PC-3 (cell line): Measurements from ENCODE around the gene JPH3.

Experiments used
- CTCF ChIP-seq: fragments of 300-600 bp; sonication (generic); conservative IDR thresholded peaks from 2 replicates; pipeline ENCODE4 v1.5.1; 2017; ENCODE audit warnings: antibody characterized with exemption, low read depth, mild to moderate bottlenecking, low read length
- EZH2 ChIP-seq: fragments of 300-600 bp; sonication (generic); IDR thresholded peaks from one replicate; pipeline ENCODE4 v1.6.1; 2017; ENCODE audit warnings: antibody characterized with exemption, mild to moderate bottlenecking, low read length; ENCODE audit not compliant: unreplicated experiment
- EZH2phosphoT487 ChIP-seq: fragments of 300-600 bp; sonication (generic); IDR thresholded peaks from 2 replicates; pipeline ENCODE4 v1.6.1; 2018; ENCODE audit warnings: mild to moderate bottlenecking, antibody characterized with exemption, low read length, borderline replicate concordance

GRCh38 chr16:87688876-87689815 is 86.8 kb downstream of the JPH3 start:
- TF ChIP-seq EZH2 (no peak), CTCF (no peak), EZH2phosphoT487 (no peak)
